Left forelimb (tissue), 1 donor: ENCODE data around the gene TBX10.
"Not testable (repeated sequence)": the region's sequence is repeated elsewhere in the genome, so short reads cannot be mapped to it uniquely, and the experiment has no call there.

Experiments
- DNase-seq: peaks from one replicate; pipeline ENCODE4 v3.0.0-alpha.2; 2018; ENCODE audit warnings: low spot score

The TBX10 gene

GRCh38 chr11:67664213-67664585 is 24.6 kb upstream of the TBX10 start:
- no peak for DNase-seq

- no peak for DNase-seq
Measured at GRCh38 chr11:67663532-67664212, 24.1 kb upstream of the TBX10 start.

- DNase-seq = peak; percentile 57
Measured at GRCh38 chr11:67662835-67663531, 23.4 kb upstream of the TBX10 start.

- DNase-seq = no peak
Measured at GRCh38 chr11:67662142-67662834, 22.7 kb upstream of the TBX10 start.

GRCh38 chr11:67660752-67661151 is 21.2 kb upstream of the TBX10 start:
- DNase-seq = not testable (repeated sequence)

GRCh38 chr11:67659651-67660165 is 20.1 kb upstream of the TBX10 start:
- DNase-seq = not testable (repeated sequence)

- no peak for DNase-seq
Measured at GRCh38 chr11:67657300-67657699, 17.7 kb upstream of the TBX10 start.

- DNase-seq = no peak
Measured at GRCh38 chr11:67656278-67656922, 16.8 kb upstream of the TBX10 start.

GRCh38 chr11:67654225-67654624 is 14.7 kb upstream of the TBX10 start:
- peak; percentile 51 for DNase-seq

- DNase-seq = no peak
Measured at GRCh38 chr11:67652965-67653845, 13.6 kb upstream of the TBX10 start.

GRCh38 chr11:67651976-67652781 is 12.6 kb upstream of the TBX10 start:
- no peak for DNase-seq

- no peak for DNase-seq
Measured at GRCh38 chr11:67649634-67650510, 10.3 kb upstream of the TBX10 start.

- DNase-seq = no peak
Measured at GRCh38 chr11:67648796-67649613, 9.4 kb upstream of the TBX10 start.

GRCh38 chr11:67648140-67648795 is 8.7 kb upstream of the TBX10 start:
- DNase-seq = peak; percentile 44

GRCh38 chr11:67647471-67647870 is 7.9 kb upstream of the TBX10 start:
- DNase-seq = peak; percentile 46

- DNase-seq = peak; percentile 44
Measured at GRCh38 chr11:67646535-67647336, 7.2 kb upstream of the TBX10 start.
